Medulla oblongata (tissue), 1 donor: ENCODE results near the gene ST8SIA5.
A peak's percentile ranks its signal among the peaks of the same experiment; 100 is the strongest.

Experiments
- DNase-seq: peaks from one replicate; pipeline ENCODE4 v3.0.0-alpha.2; 2015; ENCODE audit errors: extremely low spot score

ST8SIA5 gene

DNA sequence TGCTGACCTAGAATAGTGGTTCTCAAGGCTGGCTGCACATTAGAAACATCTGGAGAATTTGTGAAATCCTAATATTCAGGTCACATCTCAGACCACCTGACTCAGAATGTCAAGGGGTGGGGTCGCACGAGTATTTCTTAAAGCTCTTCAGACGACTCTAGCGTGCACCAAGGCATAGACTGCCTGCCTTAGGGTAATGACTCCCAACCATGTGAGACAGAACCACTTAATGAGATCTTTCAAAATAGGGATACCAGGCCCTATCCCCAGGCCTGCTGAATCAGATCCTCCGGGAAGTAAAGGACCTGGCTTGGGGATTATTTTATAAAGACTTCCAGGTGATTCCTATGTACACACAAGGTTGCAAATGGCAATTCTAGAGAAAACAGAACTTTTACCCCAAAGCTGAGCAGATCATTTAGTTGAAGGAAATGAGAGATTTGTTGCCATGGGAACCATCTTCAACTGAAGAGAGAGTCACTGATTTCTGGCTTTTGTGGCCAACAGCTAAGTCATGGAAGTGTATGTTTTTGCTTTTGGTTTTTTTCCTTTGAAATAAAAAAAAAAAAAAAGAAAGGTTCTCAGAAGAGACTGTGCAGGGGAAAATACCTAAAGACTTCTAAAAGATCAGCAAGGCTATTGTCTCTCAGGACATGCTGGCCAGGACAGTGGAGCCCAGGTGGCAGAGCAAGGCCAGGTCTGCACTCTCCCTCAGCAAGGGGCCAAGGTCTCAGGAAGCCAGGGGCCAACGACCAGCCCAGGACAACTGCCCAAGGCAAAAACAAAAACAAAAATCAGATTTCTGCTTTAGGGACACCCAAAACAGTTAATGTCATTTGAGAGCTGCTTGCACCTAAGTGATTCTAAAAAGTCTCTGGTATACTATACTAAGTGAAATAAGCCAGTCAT is 84.5 kb downstream of the ST8SIA5 start:
- DNase-seq = no peak

DNA sequence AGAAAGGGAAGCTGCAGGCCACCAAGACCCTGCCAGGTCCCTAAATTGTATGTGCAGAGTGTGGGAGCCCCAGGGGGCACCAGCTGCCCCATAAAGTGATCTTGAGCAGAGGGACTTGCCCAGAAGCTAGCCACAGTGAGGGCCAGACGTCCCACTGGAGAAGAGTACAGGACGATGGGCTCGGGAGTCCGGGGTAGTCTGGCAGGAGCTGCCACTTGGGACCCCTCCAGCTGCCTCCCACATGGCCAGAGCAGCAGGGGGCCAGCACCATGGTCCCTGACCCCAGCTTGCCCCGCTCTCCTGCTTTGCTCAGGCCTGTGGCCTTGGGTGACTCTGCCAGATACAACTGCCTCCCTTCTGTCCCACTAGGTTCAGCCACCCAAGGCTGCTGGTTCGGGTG is 88.2 kb downstream of the ST8SIA5 start:
- DNase-seq = no peak

DNA sequence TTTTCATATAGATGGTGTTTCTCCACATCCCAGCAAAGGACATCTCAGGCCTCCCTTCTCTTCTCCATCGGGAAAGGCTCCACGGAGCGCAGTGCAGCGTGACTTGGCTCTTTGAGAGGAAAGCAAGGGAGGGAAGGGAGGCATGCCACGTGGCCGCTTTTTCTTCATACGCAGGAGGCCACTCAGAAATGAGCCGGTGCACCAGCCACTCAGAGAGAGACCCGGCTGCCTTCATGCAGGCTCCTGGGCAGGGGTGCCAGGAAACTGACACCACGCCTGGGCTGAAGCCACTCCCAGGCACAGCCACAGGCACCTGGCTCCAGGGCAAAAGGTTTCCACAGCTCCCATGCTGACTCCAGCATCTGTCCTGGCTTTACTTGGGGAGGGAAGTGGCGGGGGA is 88.7 kb downstream of the ST8SIA5 start:
- no peak for DNase-seq

DNA sequence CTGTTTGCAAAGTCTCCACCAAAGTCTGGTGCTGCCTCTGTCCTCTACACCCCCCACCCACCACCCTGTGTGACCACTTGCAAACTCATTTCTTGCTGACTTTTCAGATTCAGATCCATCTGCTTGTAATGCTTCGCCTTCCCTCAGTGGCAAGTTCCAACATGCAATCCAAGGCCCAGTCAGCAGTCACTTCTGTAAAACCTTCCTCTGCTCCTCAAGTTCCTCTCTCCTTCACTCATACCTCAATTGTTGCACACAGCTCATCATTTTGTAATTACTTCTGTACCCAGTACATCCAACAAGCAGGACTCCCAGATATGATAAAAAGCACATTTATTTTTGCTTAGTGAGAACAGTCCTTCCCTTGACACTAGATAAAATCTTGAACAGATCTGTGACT is 93.3 kb downstream of the ST8SIA5 start:
- DNase-seq = no peak

GRCh38 chr18:46660957-46661749 is 95.7 kb downstream of the ST8SIA5 start:
- DNase-seq = peak; percentile 90

- no peak for DNase-seq
These were observed 97.4 kb downstream of the ST8SIA5 start for GRCh38 chr18:46659484-46659883.

- DNase-seq = no peak
These were observed 99.5 kb downstream of the ST8SIA5 start, which contains the start of gene LOXHD1 for GRCh38 chr18:46657115-46657955. TSS of gene LOXHD1 (minus strand) at chr18:46657220. CDS start at chr18:46657033, 187 bp downstream.

DNA sequence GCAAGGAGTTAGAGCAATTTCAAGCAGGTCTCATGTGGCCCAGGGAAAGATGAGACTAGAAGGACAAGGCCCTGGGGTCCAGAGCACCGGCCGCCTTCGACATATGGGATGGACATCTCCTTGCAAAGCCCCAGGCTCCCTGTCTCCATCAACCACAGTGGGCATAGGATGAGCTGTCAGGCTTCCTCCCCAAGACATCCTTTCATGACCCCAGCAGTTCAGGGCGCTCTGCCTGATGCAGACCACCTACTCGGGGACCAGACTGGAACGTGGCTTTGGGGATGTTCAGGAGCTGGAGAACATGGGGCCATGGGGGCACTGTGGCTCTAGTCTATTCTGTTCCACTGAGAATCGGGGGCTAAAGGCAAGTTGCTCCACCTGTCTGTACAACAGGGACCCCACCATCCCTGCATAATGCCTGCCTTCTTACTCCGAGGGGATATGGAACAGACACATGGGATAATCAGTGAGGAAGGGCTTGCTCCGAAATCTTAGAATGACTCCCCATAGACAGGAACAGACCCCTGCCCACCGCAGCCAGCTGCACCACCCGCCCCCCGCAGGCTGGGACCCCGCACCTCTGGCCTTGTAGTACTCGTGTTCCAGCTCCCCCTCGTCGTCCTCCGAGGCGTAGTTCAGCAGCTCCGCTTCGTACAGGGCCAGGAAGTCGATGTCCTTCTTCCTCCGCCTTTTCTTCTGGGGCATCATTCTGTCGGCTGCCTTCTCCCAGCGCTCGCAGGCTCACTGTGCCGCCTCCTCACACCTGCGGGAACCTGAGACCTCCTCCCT is 100.3 kb downstream of the ST8SIA5 start:
- no peak for DNase-seq

GRCh38 chr18:46652372-46652771 is 104.5 kb downstream of the ST8SIA5 start:
- DNase-seq = no peak

GRCh38 chr18:46650681-46651080 is 106.2 kb downstream of the ST8SIA5 start:
- no peak for DNase-seq

DNA sequence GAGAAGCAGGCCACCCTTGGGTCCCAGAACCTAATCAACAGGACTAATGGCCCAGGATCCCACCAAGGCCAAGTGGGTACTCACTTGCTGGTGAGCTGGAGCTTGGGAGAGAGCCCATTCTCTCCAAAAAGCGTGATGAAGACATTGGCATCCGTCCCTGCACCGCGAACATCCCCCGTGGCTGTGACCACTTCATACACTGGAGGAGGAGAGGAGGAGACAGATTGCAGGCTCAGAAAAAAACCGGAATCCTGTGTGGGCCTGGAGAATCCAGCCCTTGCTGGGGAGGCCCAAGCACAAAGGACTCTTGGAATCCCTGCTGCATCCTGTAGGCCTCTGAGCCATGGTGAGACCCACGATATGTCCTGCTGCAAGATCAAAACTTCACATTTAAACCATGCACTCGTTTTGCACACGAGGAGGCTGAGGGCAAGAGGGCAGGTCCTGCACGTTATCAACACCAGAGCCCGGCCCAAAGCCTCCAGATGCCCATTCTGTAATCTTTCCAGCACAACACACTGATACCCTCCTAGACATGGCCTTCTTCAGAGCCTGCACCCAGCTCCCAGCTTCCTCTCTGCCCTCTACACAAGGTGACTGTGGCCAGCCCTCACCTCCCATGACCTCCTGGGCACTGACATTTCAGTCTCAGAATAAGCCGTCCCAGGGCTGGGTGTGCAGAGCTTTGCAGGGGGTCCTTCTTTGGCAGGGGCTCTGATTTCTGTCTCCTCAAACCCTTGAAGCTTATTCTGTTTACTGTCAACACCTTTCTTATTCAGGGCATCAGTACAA is 107.6 kb downstream of the ST8SIA5 start:
- DNase-seq = no peak

DNA sequence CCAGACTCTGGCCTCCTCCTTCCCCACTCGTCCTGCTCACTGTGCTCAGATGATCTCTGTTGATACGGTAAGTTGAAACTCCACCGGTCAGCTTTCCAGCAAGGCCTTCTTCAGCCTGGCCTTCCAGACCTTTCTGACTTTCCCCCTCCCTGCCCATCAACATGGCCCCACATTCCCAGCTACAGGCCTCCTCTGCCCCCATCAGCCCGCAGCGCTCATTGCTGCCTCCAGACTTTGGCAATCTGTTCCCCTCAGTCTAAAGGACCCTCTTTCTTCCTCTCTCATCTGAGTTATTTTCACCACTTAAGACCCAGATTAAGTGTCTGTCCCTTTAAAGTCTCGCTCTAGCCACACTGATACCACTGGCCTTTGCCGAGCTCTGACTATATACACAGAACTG is 110.4 kb downstream of the ST8SIA5 start:
- DNase-seq = no peak

GRCh38 chr18:46642561-46642960 is 114.3 kb downstream of the ST8SIA5 start:
- DNase-seq = no peak

DNA sequence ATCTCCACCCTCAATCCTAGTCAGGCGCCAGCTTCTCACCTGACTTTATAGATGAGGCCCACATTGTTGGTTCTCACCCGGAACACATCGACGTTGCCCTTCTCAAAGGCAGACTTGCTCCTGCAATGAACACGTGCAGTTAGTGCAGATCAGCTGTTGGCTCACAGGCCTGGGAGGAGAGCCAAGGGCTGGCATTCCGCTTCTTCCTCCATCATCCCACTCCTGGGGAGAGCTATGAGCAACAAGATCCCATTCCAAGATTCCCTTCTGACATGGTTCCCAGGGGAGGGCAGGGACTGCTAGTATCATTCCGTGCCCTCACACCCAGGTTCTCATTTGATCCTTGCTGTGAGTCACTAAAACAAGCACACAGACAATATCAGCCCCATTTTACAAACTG is 114.9 kb downstream of the ST8SIA5 start:
- no peak for DNase-seq

GRCh38 chr18:46639386-46639785 is 117.5 kb downstream of the ST8SIA5 start:
- DNase-seq = no peak

GRCh38 chr18:46636040-46636630 is 120.7 kb downstream of the ST8SIA5 start:
- no peak for DNase-seq

GRCh38 chr18:46632401-46633071 is 124.3 kb downstream of the ST8SIA5 start:
- no peak for DNase-seq

DNA sequence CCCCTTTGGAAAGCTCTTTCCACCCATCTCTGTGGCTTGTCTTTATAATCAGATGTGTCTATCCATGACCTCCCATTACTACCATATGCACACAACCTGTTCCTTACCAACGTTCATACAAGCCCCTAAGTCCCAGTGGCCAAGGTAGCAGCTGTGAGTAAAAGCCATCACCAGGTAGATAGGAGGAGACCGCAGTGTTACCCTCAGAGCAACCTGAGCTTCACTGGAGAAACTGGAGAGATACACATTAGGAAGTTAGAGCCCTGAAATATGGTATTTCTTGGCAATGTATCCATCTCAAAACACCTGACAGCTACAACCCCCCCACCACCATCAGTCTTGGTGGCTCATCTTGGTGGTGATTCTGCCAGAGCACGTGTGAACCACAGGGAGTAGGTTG is 125.9 kb downstream of the ST8SIA5 start:
- DNase-seq = no peak

- DNase-seq = no peak
These were observed 126.7 kb downstream of the ST8SIA5 start for GRCh38 chr18:46630160-46630559.
